Fibroblast of the aortic adventitia (primary cell): ENCODE results near the gene PBOV1. TPM values are rescaled to one million over a fixed set of nuclear protein-coding genes. Genes with fewer than 3 reads are reported as not detected.

Source experiments
- DNase-seq: peaks from one replicate; pipeline ENCODE4 v3.0.0-alpha.2; 2010; ENCODE audit warnings: low read depth
- H3K4me3 ChIP-seq: 2 replicates; pipeline ENCODE4 v1.5.1; 2011; ENCODE audit warnings: low read depth, mild to moderate bottlenecking, control low read depth, low read length, moderate library complexity
- CTCF ChIP-seq: IDR thresholded peaks from 2 replicates; pipeline ENCODE4 v1.5.1; 2011; ENCODE audit warnings: mild to moderate bottlenecking, low read length, control low read depth, inconsistent platforms; ENCODE audit not compliant: insufficient read depth
- total RNA-seq: library from RNA; depleted of rRNA; stranded (reverse); fragments of >200 nt; gene quantifications from 2 replicates; pipeline ENCODE4 v1.2.3, GENCODE V29; 2012; ENCODE audit warnings: low replicate concordance

PBOV1 gene
- total RNA-seq, 1 donor, result not detected

- TF ChIP-seq CTCF, result no peak
- H3K4me3 ChIP-seq, result no peak overlapping the region
- no peak for DNase-seq
Measured at GRCh38 chr6:138248011-138248410, 29.7 kb upstream of the PBOV1 start.

- TF ChIP-seq CTCF, result no peak
- DNase-seq, result no peak
- H3K4me3 ChIP-seq, result no peak overlapping the region
Measured at GRCh38 chr6:138246650-138247440, 28.6 kb upstream of the PBOV1 start.

- no peak for DNase-seq
- TF ChIP-seq CTCF, result no peak
- H3K4me3 ChIP-seq, result no peak overlapping the region
Measured at GRCh38 chr6:138245751-138246150, 27.5 kb upstream of the PBOV1 start.

- no peak for TF ChIP-seq CTCF
- H3K4me3 ChIP-seq, result no peak overlapping the region
- no peak for DNase-seq
Measured at GRCh38 chr6:138242987-138243592, 24.8 kb upstream of the PBOV1 start.

GRCh38 chr6:138241934-138242333 lies 23.6 kb upstream of the PBOV1 start:
- no peak for TF ChIP-seq CTCF
- no peak overlapping the region for H3K4me3 ChIP-seq
- DNase-seq, result no peak

GRCh38 chr6:138241381-138241780 lies 23.1 kb upstream of the PBOV1 start:
- no peak for TF ChIP-seq CTCF
- no peak overlapping the region for H3K4me3 ChIP-seq
- DNase-seq, result no peak
